Stomach (tissue), 9 donors: ENCODE data around the gene ITIH1. TPM values are rescaled to one million over a fixed set of nuclear protein-coding genes. Genes with fewer than 3 reads are reported as not detected.

Experiments used
- DNase-seq, 2 donors: peaks; one replicate each; pipeline versions ENCODE4 v3.0.0 to v3.0.0-alpha.2; 2013 to 2019
- H3K27ac ChIP-seq, 5 donors: fragments of 200-600 bp in 4 of 5; sonication (generic) in 4 of 5; one replicate each; pipeline ENCODE4 v1.5.1; 2013 to 2019; ENCODE audit warnings: mild to moderate bottlenecking in 1 of 5, moderate library complexity in 1 of 5
- H3K27me3 ChIP-seq, 3 donors: fragments of 200-600 bp; sonication (generic); one replicate each; pipeline ENCODE4 v1.5.1; 2017 to 2019; ENCODE audit warnings: mixed run types in 1 of 3
- H3K36me3 ChIP-seq, 4 donors: fragments of 200-600 bp; sonication (generic); 1 replicate in 3 of 4; 2 replicates in 1 of 4; pipeline ENCODE4 v1.5.1; 2016 to 2019
- H3K4me1 ChIP-seq, 4 donors: fragments of 200-600 bp; sonication (generic); one replicate each; pipeline ENCODE4 v1.5.1; 2016 to 2019
- H3K4me3 ChIP-seq, 4 donors: fragments of 200-600 bp; sonication (generic) in 3 of 4; one replicate each; pipeline ENCODE4 v1.5.1; 2016 to 2019; ENCODE audit warnings: mild to moderate bottlenecking in 1 of 4
- H3K9me3 ChIP-seq, 4 donors: fragments of 200-600 bp; sonication (generic); one replicate each; pipeline ENCODE4 v1.5.1; 2016 to 2019
- EP300 ChIP-seq: sonication (generic); formaldehyde crosslinking; IDR thresholded peaks from one replicate; pipeline ENCODE4 v1.6.1; 2017; ENCODE audit warnings: antibody characterized with exemption
- POLR2A ChIP-seq, 4 donors: fragments of 450-650 bp; IDR thresholded peaks; one replicate each; pipeline ENCODE4 v1.6.1; 2016; ENCODE audit warnings: antibody characterized with exemption in 4 of 4, control low read depth in 2 of 4, mild to moderate bottlenecking in 1 of 4, moderate library complexity in 1 of 4
- POLR2AphosphoS5 ChIP-seq, 3 donors: sonication (generic); formaldehyde crosslinking; IDR thresholded peaks; one replicate each; pipeline ENCODE4 v1.6.1; 2016; ENCODE audit warnings: antibody characterized with exemption in 3 of 3
- WGBS, 5 donors: extraction: QIAGEN DNeasy Blood & Tissue Kit in 3 of 5; methylation state at CpG; one replicate each; pipeline versions ENCODE4 v1.1.5 to v1.1.7; 2013 to 2018; 5-methylcytosine and 5-hydroxymethylcytosine counted together
- intact Hi-C: fragments of 100-400 bp; cut with DNase I; formaldehyde crosslinking; loops from one replicate; pipeline ENCODE4 v1.15.1; 2023; ENCODE audit warnings: low total_unique reads
- polyA plus RNA-seq, 3 donors: library from polyadenylated mRNA; stranded (reverse); fragments of 200-250 nt; gene quantifications; one replicate each; pipeline ENCODE4 v1.2.3, GENCODE V29; 2013
- total RNA-seq, 5 donors: library from RNA; depleted of rRNA; stranded (reverse); fragments of >200 nt; gene quantifications; one replicate each; pipeline versions ENCODE4 v1.1.0 to v1.2.3, GENCODE V29; 2014 to 2016
- TF ChIP-seq, protein P1 (sequence below), 7 experiments: fragments of 450-650 bp in 4 of 7; fragments of 200-600 bp in 3 of 7; sonication (generic) in 3 of 7; IDR thresholded peaks; one replicate each; pipeline ENCODE4 v1.5.1; 2016 to 2019; ENCODE audit warnings: antibody characterized with exemption in 7 of 7, control low read depth in 2 of 7, mild to moderate bottlenecking in 1 of 7
- donor health status: healthy with polysubstance abuse.
- donor health status: Bipolar disorder and iron deficiency.
- donor health status: healthy.

Gene ITIH1
- total and polyA plus RNA-seq, 8 donors: 1.9 TPM; not detected in 7

DNA sequence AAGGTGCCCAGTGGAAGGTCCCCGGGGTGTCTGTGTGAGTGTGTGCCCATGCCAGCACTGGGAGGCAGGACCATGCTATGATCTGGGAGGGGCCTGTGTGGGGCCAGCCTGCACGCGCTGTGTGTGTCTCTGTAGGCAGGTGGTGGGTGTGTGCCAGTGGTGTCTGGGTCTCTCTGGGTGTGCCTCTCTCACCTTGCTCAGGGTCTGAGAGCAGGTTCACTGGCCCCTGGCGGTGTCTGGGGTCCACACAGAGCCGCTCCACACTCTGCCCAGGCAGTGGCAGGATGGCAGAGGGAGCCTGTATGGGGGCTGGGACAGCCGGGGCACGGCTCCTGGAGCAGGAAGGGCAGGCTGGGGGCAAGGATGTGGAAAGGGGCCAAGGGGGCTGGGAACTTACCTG, 40.5 kb downstream of the ITIH1 start:
- intact Hi-C loops: no loop called here
- no peak overlapping the region for H3K4me3 ChIP-seq
- H3K36me3 ChIP-seq: peaks cover 0 to 16% (median 7%) of the 10 kb centered on the region in 4 donors
- H3K27me3 ChIP-seq: no peaks in the 10 kb centered on the region
- TF ChIP-seq, protein P1, sequence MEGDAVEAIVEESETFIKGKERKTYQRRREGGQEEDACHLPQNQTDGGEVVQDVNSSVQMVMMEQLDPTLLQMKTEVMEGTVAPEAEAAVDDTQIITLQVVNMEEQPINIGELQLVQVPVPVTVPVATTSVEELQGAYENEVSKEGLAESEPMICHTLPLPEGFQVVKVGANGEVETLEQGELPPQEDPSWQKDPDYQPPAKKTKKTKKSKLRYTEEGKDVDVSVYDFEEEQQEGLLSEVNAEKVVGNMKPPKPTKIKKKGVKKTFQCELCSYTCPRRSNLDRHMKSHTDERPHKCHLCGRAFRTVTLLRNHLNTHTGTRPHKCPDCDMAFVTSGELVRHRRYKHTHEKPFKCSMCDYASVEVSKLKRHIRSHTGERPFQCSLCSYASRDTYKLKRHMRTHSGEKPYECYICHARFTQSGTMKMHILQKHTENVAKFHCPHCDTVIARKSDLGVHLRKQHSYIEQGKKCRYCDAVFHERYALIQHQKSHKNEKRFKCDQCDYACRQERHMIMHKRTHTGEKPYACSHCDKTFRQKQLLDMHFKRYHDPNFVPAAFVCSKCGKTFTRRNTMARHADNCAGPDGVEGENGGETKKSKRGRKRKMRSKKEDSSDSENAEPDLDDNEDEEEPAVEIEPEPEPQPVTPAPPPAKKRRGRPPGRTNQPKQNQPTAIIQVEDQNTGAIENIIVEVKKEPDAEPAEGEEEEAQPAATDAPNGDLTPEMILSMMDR (IDR thresholded peaks at IDR 0.05): no peak
- no peak for TF ChIP-seq EP300
- no peak for TF ChIP-seq POLR2A (IDR thresholded peaks at IDR 0.05)
- TF ChIP-seq POLR2AphosphoS5 (IDR thresholded peaks at IDR 0.05): no peak
- H3K27ac ChIP-seq: no peak overlapping the region
- no peaks in the 10 kb centered on the region for H3K4me1 ChIP-seq
- 88 to 95% (median 94%) methylated on average over 4 to 7 of the region's 7 CpGs for WGBS, 5 donors
- no peak for DNase-seq
- no peaks in the 10 kb centered on the region for H3K9me3 ChIP-seq

DNA sequence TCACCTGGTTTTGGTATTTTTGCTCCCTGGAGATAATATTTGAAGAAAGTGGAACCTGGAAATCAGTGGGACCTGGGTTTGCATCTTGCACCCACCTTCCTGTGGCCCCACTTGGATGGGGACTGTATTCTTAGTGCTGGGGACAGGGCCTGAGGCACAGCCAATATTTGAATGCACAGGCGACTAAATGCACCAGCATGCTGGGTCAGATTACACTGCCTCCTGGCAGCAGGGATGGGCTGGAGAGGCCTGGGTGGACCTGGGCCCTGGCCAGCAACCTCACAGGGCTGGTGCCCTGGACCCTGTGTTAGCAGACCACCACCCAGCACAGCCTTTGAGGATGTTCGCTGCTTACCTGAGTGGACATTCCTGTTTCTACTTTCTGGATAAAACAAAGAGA, 42.5 kb downstream of the ITIH1 start:
- intact Hi-C loops: no loop called here
- Histone ChIP-seq H3K4me3 (no peak overlapping the region), H3K9me3 (no peaks in the 10 kb centered on the region), H3K27me3 (no peaks in the 10 kb centered on the region), H3K27ac (no peak overlapping the region), H3K36me3 (peaks cover 3 to 34% (median 23%) of the 10 kb centered on the region in 4 donors), H3K4me1 (no peaks in the 10 kb centered on the region)
- TF ChIP-seq POLR2A (IDR thresholded peaks at IDR 0.05): no peak
- no peak for TF ChIP-seq POLR2AphosphoS5 (IDR thresholded peaks at IDR 0.05)
- no peak for TF ChIP-seq EP300
- TF ChIP-seq, protein P1 (IDR thresholded peaks at IDR 0.05): no peak
- WGBS, 5 donors: 65 to 89% (median 83%) methylated on average over 2 of the region's 2 CpGs
- DNase-seq: no peak

DNA sequence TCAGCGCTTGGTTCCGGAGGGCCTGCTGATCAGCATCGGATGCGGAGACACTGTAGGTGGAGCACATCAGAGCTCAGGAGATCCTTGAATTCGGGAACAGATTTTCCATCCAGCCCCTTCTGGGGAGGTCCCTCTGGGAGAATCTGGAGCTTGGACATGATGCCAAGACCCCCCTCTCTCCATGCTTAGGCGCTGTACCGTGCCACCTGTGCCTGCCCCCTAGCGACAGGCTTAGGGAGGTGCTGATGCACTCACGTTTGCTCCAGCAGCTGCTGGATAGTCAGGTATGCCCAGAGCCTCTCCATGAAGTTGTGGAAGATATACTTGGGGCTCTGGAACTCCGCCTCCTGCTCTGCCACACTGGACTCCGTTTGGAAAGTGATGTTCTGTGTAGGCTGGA, 43.3 kb downstream of the ITIH1 start:
- Histone ChIP-seq H3K36me3 (peaks cover 3 to 34% (median 23%) of the 10 kb centered on the region in 4 donors), H3K27me3 (no peaks in the 10 kb centered on the region), H3K4me3 (no peak overlapping the region), H3K27ac (no peak overlapping the region), H3K9me3 (no peaks in the 10 kb centered on the region), H3K4me1 (no peaks in the 10 kb centered on the region)
- intact Hi-C loops: no loop called here
- DNase-seq: peak in 1 of 2 donors; percentile 50
- 60 to 63% (median 62%) methylated on average over 11 of the region's 11 CpGs for WGBS, 5 donors
- no peak for TF ChIP-seq POLR2AphosphoS5 (IDR thresholded peaks at IDR 0.05)
- no peak for TF ChIP-seq EP300
- TF ChIP-seq, protein P1 (IDR thresholded peaks at IDR 0.05): peak in 3 of 7 experiments; percentile 9 to 39 (median 23)

DNA sequence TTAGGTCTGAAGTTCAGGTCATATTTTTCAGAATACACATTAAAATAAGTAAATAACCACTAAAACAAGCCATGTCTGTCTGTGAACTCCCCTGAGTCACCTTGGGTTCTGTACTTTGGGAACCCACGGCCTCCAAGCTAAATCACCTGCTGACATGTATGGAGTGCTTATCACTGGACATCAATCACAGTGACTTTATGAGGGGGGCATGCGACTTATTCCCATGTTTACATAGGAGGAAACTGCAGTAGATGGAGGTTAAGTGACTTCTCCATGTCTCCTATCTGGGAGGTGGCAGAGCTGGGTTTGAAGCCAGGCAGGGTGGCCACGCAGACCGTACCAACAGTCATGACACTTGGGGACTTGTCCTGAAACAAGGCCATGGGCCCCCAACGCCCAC, 45.0 kb downstream of the ITIH1 start:
- Histone ChIP-seq H3K4me3 (no peak overlapping the region), H3K9me3 (no peaks in the 10 kb centered on the region), H3K27ac (no peak overlapping the region), H3K36me3 (peaks cover 3 to 34% (median 24%) of the 10 kb centered on the region in 4 donors), H3K27me3 (no peaks in the 10 kb centered on the region), H3K4me1 (peaks cover 0 to 2% (median 0%) of the 10 kb centered on the region in 4 donors)
- WGBS, 5 donors: 84 to 94% (median 86%) methylated on average over 5 of the region's 5 CpGs
- TF ChIP-seq POLR2AphosphoS5 (IDR thresholded peaks at IDR 0.05) (no peak), POLR2A (IDR thresholded peaks at IDR 0.05) (no peak), EP300 (no peak)
- TF ChIP-seq, protein P1 (IDR thresholded peaks at IDR 0.05): no peak
- intact Hi-C loops: no loop called here
- DNase-seq: no peak
